ENCODE data around the gene SULT2B1.
A peak's percentile ranks its signal among the peaks of the same experiment; 100 is the strongest.

The SULT2B1 gene

GRCh38 chr19:48619692-48620585, 68.0 kb downstream of the SULT2B1 start:
- peak overlapping the region; percentile 99 for H3K4me3 ChIP-seq (ENCODE audit: low read depth, low read length)
- peak; percentile 2 for TF ChIP-seq CTCF (conservative IDR thresholded peaks at IDR 0.05; ENCODE audit: low read depth, low read length)
- DNase-seq (ENCODE audit: low read depth), result no peak

- no peak for TF ChIP-seq CTCF (conservative IDR thresholded peaks at IDR 0.05; ENCODE audit: low read depth, low read length)
- no peak for DNase-seq (ENCODE audit: low read depth)
- peak overlapping the region; percentile 50 for H3K4me3 ChIP-seq (ENCODE audit: low read depth, low read length)
Observed at GRCh38 chr19:48623556-48624066, 71.6 kb downstream of the SULT2B1 start.

GRCh38 chr19:48624067-48624594, 72.2 kb downstream of the SULT2B1 start:
- H3K4me3 ChIP-seq (ENCODE audit: low read depth, low read length), result peak overlapping the region; percentile 70
- peak; percentile 99 for DNase-seq (ENCODE audit: low read depth)
- TF ChIP-seq CTCF (conservative IDR thresholded peaks at IDR 0.05; ENCODE audit: low read depth, low read length), result no peak

- no peak for DNase-seq (ENCODE audit: low read depth)
- no peak for TF ChIP-seq CTCF (conservative IDR thresholded peaks at IDR 0.05; ENCODE audit: low read depth, low read length)
- peak overlapping the region; percentile 70 for H3K4me3 ChIP-seq (ENCODE audit: low read depth, low read length)
Observed at GRCh38 chr19:48624791-48625723, 73.1 kb downstream of the SULT2B1 start.

- DNase-seq (ENCODE audit: low read depth), result no peak
- TF ChIP-seq CTCF (conservative IDR thresholded peaks at IDR 0.05; ENCODE audit: low read depth, low read length), result no peak
- H3K4me3 ChIP-seq (ENCODE audit: low read depth, low read length), result no peak overlapping the region
Observed at GRCh38 chr19:48625891-48626327, 73.9 kb downstream of the SULT2B1 start.

- no peak for TF ChIP-seq CTCF (conservative IDR thresholded peaks at IDR 0.05; ENCODE audit: low read depth, low read length)
- no peak overlapping the region for H3K4me3 ChIP-seq (ENCODE audit: low read depth, low read length)
- DNase-seq (ENCODE audit: low read depth), result no peak
Observed at GRCh38 chr19:48627201-48627864, 75.4 kb downstream of the SULT2B1 start.

Data from choroid plexus epithelial cell (primary cell).